Type B pancreatic cell (in vitro differentiated cells): ENCODE data around the gene EEFSEC. TPM values are rescaled to one million over a fixed set of nuclear protein-coding genes. Genes with fewer than 3 reads are reported as not detected.
A peak's percentile ranks its signal among the peaks of the same experiment; 100 is the strongest.

Source experiments
- DNase-seq: peaks from one replicate; pipeline ENCODE4 v3.0.0; 2021; ENCODE audit warnings: mixed read lengths; ENCODE audit not compliant: unreplicated experiment; ENCODE audit errors: extremely low spot score
- H3K27ac Mint-ChIP-seq: 2 replicates; pipeline ENCODE4 v1.8.0; 2021; ENCODE audit warnings: mild to moderate bottlenecking, mixed read lengths
- H3K27me3 Mint-ChIP-seq: 2 replicates; pipeline ENCODE4 v1.8.0; 2021; ENCODE audit warnings: mixed read lengths
- H3K36me3 Mint-ChIP-seq: 2 replicates; pipeline ENCODE4 v1.8.0; 2021; ENCODE audit warnings: mixed read lengths
- H3K4me1 Mint-ChIP-seq: one replicate; pipeline ENCODE4 v1.8.0; 2021; ENCODE audit warnings: mixed read lengths; ENCODE audit not compliant: unreplicated experiment
- H3K4me3 Mint-ChIP-seq: 2 replicates; pipeline ENCODE4 v1.8.0; 2021; ENCODE audit warnings: mild to moderate bottlenecking, mixed read lengths
- H3K9me3 Mint-ChIP-seq: 2 replicates; pipeline ENCODE4 v1.8.0; 2021; ENCODE audit warnings: mixed read lengths
- CTCF ChIP-seq: fragments of 200-600 bp; sonication (generic); conservative IDR thresholded peaks from 2 replicates; pipeline ENCODE4 v1.5.0; 2021; ENCODE audit warnings: antibody characterized with exemption, mild to moderate bottlenecking
- total RNA-seq: library from RNA; stranded (reverse); gene quantifications from 2 replicates; pipeline ENCODE4 v1.2.1, GENCODE V29; 2021; ENCODE audit warnings: low replicate concordance

Gene EEFSEC
- total RNA-seq, 1 donor from 2014 or later = 16.6 TPM

GRCh38 chr3:128167973-128168674 is 14.8 kb downstream of the EEFSEC start:
- no peak for TF ChIP-seq CTCF
- Mint-ChIP-seq H3K36me3 (peaks cover 8% of the 10 kb centered on the region), H3K4me3 (peak overlapping the region; percentile 64), H3K27me3 (no peaks in the 10 kb centered on the region), H3K27ac (peak overlapping the region; percentile 65), H3K9me3 (no peaks in the 10 kb centered on the region), H3K4me1 (peaks cover 48% of the 10 kb centered on the region)
- no peak for DNase-seq

GRCh38 chr3:128168836-128169235 is 15.6 kb downstream of the EEFSEC start:
- Mint-ChIP-seq H3K4me1 (peaks cover 55% of the 10 kb centered on the region), H3K4me3 (no peak overlapping the region), H3K27ac (peak overlapping the region; percentile 20), H3K9me3 (no peaks in the 10 kb centered on the region), H3K27me3 (no peaks in the 10 kb centered on the region), H3K36me3 (peaks cover 8% of the 10 kb centered on the region)
- DNase-seq = no peak
- TF ChIP-seq CTCF = no peak

- Mint-ChIP-seq H3K4me3 (peak overlapping the region; percentile 29), H3K4me1 (peaks cover 71% of the 10 kb centered on the region), H3K27ac (no peak overlapping the region), H3K27me3 (no peaks in the 10 kb centered on the region), H3K36me3 (peaks cover 4% of the 10 kb centered on the region), H3K9me3 (no peaks in the 10 kb centered on the region)
- peak; percentile 90 for TF ChIP-seq CTCF
- DNase-seq = no peak
These were observed 17.7 kb downstream of the EEFSEC start for GRCh38 chr3:128170866-128171516.

- H3K4me1 Mint-ChIP-seq = peaks cover 63% of the 10 kb centered on the region
These were observed 19.9 kb downstream of the EEFSEC start for GRCh38 chr3:128173200-128173599.

GRCh38 chr3:128173849-128174248 is 20.6 kb downstream of the EEFSEC start:
- Mint-ChIP-seq H3K4me1 (peaks cover 62% of the 10 kb centered on the region), H3K4me3 (no peak overlapping the region), H3K27ac (peak overlapping the region; percentile 18), H3K36me3 (no peaks in the 10 kb centered on the region), H3K27me3 (no peaks in the 10 kb centered on the region), H3K9me3 (no peaks in the 10 kb centered on the region)
- no peak for TF ChIP-seq CTCF
- DNase-seq = no peak

More at GRCh38 chr3:128173200-128173599, 19.9 kb downstream of the EEFSEC start:
- no peak for TF ChIP-seq CTCF
- DNase-seq = no peak
- Mint-ChIP-seq H3K27ac (peak overlapping the region; percentile 22), H3K27me3 (no peaks in the 10 kb centered on the region), H3K36me3 (no peaks in the 10 kb centered on the region), H3K4me3 (no peak overlapping the region), H3K9me3 (no peaks in the 10 kb centered on the region)
